Thyroid gland (tissue), 4 donors: ENCODE results near the gene UBL3.

Experiments used
- CTCF ChIP-seq, 6 experiments: fragments of 200-600 bp in 3 of 6; fragments of 450-650 bp in 3 of 6; sonication (generic) in 3 of 6; IDR thresholded peaks; one replicate each; pipeline ENCODE4 v1.5.1; 2016 to 2019; ENCODE audit warnings: antibody characterized with exemption in 6 of 6, mild to moderate bottlenecking in 2 of 6, inconsistent platforms in 1 of 6, moderate library complexity in 1 of 6
- POLR2A ChIP-seq, 2 donors: fragments of 450-650 bp; IDR thresholded peaks; one replicate each; pipeline ENCODE4 v1.6.1; 2017; ENCODE audit warnings: antibody characterized with exemption in 2 of 2, mild to moderate bottlenecking in 2 of 2, moderate library complexity in 1 of 2

GRCh38 chr13:29774830-29775229, 75.6 kb downstream of the UBL3 start:
- no peak for TF ChIP-seq CTCF (IDR thresholded peaks at IDR 0.05)
- TF ChIP-seq POLR2A (IDR thresholded peaks at IDR 0.05) = no peak
